Measurements from ENCODE around the gene KRT86. TPM values are rescaled to one million over a fixed set of nuclear protein-coding genes. Genes with fewer than 3 reads are reported as not detected.

KRT86 gene
- total RNA-seq, 1 donor from 2014 or later, result 1.1 TPM

GRCh38 chr12:52333321-52333720 lies 58.9 kb downstream of the KRT86 start:
- Histone ChIP-seq H3K4me1 (no peaks in the 10 kb centered on the region), H3K27ac (no peak overlapping the region)
- intact Hi-C loops (cut with DNase I), result no loop called here

GRCh38 chr12:52334185-52334584 lies 59.7 kb downstream of the KRT86 start:
- intact Hi-C loops (cut with DNase I), result no loop called here
- Histone ChIP-seq H3K36me3 (no peaks in the 10 kb centered on the region), H3K4me1 (no peaks in the 10 kb centered on the region), H3K9me3 (no peaks in the 10 kb centered on the region), H3K27me3 (no peaks in the 10 kb centered on the region), H3K4me3 (no peak overlapping the region), H3K27ac (no peak overlapping the region)
- DNase-seq (no peak), ATAC-seq (no peak)
- no peak for TF ChIP-seq CTCF (IDR thresholded peaks at IDR 0.05)

More at GRCh38 chr12:52333321-52333720, 58.9 kb downstream of the KRT86 start:
- H3K27me3 ChIP-seq, result no peaks in the 10 kb centered on the region
- no peaks in the 10 kb centered on the region for H3K36me3 ChIP-seq
- H3K9me3 ChIP-seq, result no peaks in the 10 kb centered on the region
- no peak for TF ChIP-seq CTCF (IDR thresholded peaks at IDR 0.05)
- no peak for DNase-seq
- H3K4me3 ChIP-seq, result no peak overlapping the region
- no peak for ATAC-seq

GRCh38 chr12:52335598-52336262 lies 61.3 kb downstream of the KRT86 start:
- ATAC-seq (no peak), DNase-seq (no peak)
- intact Hi-C loops (cut with DNase I), result no loop called here
- H3K9me3 ChIP-seq, result no peaks in the 10 kb centered on the region
- no peak for TF ChIP-seq CTCF (IDR thresholded peaks at IDR 0.05)
- no peaks in the 10 kb centered on the region for H3K36me3 ChIP-seq
- no peaks in the 10 kb centered on the region for H3K27me3 ChIP-seq
- H3K4me1 ChIP-seq, result no peaks in the 10 kb centered on the region
- no peak overlapping the region for H3K27ac ChIP-seq
- no peak overlapping the region for H3K4me3 ChIP-seq

- Histone ChIP-seq H3K36me3 (no peaks in the 10 kb centered on the region), H3K9me3 (no peaks in the 10 kb centered on the region), H3K27me3 (no peaks in the 10 kb centered on the region), H3K4me3 (no peak overlapping the region), H3K27ac (no peak overlapping the region), H3K4me1 (no peaks in the 10 kb centered on the region)
- ATAC-seq (no peak), DNase-seq (no peak)
- intact Hi-C loops (cut with DNase I), result no loop called here
- TF ChIP-seq CTCF (IDR thresholded peaks at IDR 0.05), result no peak
Measured at GRCh38 chr12:52336641-52337040, 62.2 kb downstream of the KRT86 start.

GRCh38 chr12:52337054-52337453 lies 62.6 kb downstream of the KRT86 start:
- ATAC-seq (no peak), DNase-seq (no peak)
- Histone ChIP-seq H3K4me1 (no peaks in the 10 kb centered on the region), H3K9me3 (no peaks in the 10 kb centered on the region), H3K36me3 (no peaks in the 10 kb centered on the region), H3K4me3 (no peak overlapping the region), H3K27me3 (no peaks in the 10 kb centered on the region), H3K27ac (no peak overlapping the region)
- intact Hi-C loops (cut with DNase I), result no loop called here
- TF ChIP-seq CTCF (IDR thresholded peaks at IDR 0.05), result no peak
